EL (cell line): ENCODE measurements around the gene ZFYVE9.
A peak's percentile ranks its signal among the peaks of the same experiment; 100 is the strongest.

ENCODE experiments used
- DNase-seq: peaks from one replicate; pipeline ENCODE4 v3.0.0-alpha.2; 2016

Gene ZFYVE9

DNA sequence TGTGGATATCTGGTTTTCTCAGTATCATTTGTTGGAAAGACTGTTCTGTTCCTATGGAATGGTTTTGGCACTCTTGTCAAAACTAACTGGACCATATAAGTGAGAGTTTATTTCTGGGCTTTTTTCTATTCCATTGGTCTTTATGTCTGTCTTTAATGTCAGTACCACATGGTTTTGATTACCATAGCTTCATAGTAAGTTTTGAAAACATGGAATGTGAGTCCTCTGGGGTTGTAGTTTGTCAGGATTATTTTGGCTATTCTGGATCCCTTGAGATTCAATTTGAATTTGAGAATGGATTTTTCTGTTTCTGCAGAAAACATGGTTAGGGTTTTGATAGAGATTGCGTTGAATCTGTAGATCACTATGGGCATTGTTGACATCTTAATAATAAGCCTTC lies 107.9 kb downstream of the ZFYVE9 start:
- no peak for DNase-seq

DNA sequence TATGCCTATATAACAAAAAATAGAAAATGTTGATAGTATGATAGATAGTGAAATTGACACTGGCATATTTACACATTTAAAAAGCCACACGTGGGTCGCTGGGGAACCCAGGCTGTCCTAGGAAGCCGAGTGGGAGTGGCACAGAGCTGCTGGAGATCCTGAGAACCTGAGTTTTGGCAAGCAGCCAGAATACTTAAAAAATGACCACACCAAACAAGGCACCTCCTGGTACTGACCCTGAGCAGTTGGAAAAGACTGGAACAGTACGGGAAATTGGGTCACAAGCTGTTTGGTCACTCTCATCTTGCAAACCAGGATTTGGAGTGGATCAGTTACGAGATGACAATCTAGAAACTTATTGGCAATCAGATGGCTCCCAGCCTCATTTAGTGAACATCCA lies 111.5 kb downstream of the ZFYVE9 start:
- no peak for DNase-seq

DNA sequence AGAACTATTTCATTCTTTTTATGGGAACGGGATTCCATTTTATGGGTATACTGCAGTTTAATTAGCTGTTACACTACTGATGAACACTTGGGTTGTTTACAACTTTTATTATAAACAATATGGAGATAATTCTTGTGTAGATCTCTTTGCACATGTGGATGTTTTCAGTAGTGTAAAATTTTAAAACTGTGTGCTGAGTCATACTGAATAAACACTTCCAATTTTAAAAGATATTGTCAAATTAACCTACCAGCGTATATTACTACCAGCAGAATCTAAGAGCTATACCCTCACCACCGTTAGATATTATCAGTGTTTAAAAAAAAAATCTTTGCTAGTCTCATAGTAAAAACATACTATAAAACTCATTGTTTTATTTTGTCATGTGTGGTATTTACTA lies 118.0 kb downstream of the ZFYVE9 start:
- no peak for DNase-seq

DNA sequence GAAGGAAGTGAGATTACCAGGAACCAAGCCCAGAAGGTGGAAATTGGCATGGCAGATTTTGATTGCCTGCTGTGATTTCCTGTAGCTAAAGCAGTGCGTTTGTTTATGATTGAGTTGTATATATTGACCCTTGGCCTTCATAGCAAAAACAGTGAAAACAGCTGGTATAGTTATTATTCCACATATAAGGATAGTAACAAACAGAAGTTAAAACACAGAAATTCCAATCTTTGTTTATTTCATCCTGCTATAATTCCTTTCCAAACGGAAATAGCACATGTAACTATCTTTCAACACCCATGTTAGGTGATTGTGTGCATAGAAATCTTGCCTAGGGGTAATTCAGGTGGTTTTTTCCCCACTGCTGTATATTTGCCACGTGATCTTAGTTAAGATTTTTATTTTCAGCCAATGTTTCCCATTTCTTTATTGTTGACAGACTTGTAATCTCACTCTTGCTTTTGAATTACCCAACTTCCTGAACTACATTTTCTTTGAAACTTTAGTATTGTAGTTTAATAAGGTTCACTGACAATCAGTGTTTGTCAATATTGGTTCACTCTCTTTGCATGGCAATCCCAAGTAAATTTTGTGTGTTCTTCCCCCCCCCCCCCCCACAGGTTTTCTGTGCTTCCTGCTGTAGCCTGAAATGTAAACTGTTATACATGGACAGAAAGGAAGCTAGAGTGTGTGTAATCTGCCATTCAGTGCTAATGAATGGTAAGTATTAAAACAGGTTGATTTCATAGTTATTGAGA lies 121.4 kb downstream of the ZFYVE9 start:
- DNase-seq = no peak

DNA sequence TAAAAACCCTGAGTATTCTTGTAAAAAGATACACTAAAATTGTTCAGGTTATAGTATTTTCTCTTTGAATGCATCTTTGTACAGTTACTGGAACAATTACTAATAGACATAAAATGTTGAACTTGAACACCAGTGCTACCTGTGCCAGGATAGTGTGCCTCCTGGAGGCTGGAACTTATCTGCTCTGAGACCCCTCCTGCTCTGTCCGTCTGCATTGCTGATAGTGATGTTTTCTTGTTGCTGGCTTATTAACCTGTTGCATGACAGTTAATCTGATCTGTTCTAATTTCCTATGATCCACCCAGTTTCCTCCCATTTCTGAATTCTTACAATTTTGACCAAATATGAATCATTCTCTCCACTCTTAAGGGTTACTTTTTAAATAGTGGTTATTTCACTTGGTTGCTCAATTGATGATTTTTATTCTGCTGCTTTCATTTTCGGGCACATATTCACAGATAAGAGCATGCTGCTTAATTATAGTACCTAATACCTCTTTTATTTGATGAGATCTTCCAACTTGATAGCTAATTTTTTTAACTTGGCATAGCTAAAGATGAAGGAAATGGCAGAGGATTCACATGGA lies 122.7 kb downstream of the ZFYVE9 start:
- no peak for DNase-seq

DNA sequence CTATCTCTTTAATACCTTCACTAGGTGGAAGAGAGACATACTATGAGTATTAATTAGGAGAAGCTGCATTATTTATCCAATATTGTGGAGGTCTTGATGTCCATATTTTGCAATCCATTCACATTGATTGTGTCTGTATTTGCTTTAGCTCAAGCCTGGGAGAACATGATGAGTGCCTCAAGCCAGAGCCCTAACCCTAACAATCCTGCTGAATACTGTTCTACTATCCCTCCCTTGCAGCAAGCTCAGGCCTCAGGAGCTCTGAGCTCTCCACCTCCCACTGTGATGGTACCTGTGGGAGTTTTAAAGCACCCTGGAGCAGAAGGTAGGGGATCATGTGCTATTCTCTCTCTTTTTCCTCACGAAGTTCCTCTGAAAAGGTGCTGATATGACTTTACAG lies 124.6 kb downstream of the ZFYVE9 start:
- no peak for DNase-seq

DNA sequence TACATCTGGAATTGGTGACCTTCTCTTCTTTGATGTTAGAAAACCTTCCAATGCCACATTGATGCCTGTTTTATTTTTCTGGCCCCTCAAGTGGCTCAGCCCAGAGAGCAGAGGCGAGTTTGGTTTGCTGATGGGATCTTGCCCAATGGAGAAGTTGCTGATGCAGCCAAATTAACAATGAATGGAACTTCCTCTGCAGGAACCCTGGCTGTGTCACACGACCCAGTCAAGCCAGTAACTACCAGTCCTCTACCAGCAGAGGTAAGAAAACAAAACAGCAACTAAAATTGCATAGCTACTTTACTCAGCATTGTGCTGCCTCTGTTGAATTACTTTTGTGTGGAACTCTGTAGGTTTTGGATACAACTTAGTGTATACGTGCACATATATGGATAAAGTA lies 126.5 kb downstream of the ZFYVE9 start:
- peak; percentile 3 for DNase-seq

DNA sequence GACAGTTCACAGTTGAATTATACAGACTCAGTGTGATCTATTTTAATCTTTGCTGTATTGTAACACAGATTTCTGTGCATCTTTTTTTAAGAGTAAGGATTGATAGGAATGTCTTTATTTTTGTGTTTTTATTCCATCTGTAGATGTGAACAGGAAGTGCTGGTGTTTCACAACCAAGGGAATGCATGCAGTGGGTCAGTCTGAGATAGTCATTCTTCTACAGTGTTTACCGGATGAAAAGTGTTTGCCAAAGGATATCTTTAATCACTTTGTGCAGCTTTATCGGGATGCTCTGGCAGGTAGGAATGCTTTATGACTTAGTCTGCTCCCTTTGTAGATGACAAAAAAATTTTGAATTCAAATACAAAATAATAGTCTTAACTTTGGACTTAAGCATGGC lies 139.6 kb downstream of the ZFYVE9 start:
- peak; percentile 15 for DNase-seq

DNA sequence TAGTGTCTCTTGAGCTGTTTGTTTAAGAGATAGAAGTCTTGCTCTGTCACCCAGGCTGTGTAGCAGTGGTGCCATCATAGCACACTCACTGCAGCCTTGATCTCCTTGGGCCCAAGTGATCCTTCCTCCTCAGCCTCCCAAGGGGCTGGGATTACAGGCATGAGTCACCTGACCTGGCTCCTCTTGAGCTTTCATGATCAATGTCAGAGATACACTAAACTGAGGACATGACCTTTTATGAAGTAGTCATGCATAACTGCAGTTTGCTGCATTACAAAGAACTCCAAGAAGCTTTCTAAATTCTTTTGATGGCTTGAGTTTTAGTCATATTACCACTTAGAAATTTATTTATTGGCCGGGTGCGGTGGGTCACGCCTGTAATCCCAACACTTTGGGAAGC lies 146.4 kb downstream of the ZFYVE9 start:
- DNase-seq = peak; percentile 69

DNA sequence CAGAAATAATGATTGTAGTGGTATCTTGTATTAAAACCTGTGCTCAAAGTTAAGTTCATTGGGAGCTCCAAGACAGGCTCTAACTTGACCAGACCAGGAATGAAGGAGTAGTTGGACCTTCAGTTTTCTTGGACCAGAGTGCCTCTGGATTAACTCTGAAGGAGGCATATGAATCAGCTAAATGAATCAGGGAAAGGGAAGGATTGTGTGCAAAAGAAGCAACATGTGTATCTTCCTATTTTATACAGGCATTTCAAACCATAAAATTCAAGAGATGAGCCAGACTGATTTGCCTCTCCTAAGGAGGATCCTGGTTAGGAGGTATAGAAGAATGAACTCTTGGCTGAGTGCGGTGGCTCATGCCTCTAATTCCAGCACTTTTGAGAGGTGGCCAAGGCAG lies 152.7 kb downstream of the ZFYVE9 start:
- DNase-seq = no peak

DNA sequence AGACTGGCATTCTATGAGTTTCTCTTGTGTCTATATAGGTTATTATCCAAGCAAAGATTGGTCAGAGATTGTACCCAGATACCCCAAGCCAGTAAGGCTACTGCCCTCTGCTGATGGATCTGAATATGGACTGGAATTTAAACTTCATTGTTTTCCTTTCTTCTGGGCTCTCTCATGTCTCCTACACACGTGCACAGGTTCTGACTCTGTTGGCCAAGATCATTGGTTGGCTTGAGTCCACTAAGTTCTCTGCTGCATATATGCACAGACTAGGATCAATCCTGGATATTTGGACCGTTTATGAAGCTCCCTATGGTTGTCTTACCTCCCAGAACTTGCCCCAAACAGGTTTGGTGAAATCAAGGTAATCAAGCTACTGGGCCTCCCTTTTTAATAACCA lies 154.5 kb downstream of the ZFYVE9 start:
- peak; percentile 56 for DNase-seq

DNA sequence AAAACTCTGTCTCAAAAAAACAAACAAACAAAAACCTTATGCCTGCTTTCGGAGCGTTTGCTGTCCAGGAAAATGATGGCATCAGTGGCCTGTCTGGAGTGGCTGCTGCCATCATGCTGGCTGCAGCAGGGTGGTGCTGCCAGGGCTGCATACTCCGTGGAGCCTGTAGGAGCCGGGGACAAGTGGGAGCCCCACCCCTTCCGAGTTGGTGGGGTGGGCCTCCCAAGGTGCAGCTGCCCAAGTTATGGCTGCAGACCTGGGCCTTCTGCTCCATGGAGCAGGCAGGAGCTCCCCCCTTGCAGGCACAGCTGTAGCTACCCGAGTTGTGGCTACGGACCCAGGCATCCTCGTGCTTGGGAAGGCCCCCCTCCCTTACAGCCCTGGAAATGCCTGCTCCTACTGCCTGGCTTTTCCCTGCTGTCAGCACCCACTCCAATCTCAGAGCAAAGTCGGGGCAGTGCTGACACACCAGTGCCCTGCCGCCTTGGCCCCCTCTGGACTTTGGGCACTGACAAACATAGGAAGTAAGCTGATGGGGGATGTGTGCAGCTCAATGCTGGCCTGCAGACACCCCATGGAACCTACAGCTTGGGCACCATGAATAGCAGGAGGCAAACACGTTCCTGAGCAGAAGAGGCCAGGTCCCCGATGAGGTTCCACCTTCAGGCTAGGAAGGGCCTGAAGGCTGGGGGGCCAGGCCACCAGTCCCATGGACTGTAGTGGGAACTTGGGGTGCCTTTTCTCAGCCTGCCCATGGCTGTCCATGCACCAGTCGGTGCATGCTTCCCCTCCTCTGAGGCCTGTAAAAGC lies 163.7 kb downstream of the ZFYVE9 start:
- no peak for DNase-seq

DNA sequence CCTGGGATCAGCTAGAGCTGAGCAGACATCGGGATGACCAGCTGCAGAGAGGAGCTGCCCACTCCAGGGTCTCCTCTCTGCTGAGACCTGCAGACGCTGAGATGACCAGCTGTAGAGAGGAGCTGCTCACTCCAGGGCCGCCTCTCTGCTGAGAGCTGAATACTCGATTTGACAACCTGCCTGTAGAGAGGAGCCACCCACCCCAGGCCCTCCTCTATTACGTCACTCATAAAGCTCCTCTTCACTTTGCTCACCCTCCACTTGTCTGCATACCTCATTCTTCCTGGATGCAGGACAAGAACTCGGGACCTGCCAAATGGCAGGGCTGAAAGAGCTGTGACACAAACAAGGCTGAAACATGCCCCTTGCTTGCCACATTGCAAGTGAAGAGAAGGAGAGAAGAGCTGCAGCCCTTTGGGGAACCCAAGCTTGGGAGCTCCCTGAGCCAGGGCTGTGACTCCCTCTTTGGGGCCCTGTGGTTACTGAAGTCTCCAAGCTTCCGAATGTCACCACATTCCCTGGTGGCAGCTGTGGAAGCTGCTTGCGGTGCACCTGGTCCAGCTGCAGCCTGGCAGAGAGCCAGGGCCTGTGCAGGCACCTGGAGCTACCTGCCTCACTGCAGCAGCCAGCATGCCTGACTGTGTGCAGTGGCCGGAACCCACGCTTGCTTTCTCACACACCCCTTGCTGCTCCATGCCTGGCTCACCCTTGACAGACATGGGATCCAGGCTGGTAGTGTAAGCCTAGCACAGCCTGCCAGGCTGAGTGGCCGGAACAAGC lies 164.5 kb downstream of the ZFYVE9 start:
- no peak for DNase-seq

DNA sequence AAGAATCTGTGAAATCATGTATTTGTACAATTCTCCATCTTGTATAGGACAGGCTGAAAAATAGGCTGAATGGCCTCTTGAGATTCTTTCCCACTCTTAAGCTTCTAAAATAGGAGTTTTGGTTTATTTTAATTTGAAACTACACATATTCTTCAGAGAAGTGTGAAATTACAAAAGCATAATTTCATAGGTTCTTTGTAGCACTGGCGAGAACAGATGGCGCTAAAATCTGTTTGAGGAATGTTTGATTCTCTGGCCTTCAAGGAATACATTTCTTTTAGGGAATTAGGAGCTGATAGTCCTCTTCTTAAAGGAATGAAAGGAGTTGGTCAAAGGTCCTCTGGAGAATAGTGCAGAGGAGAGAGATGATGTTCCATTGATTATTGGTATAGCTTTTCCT lies 179.2 kb downstream of the ZFYVE9 start:
- no peak for DNase-seq

DNA sequence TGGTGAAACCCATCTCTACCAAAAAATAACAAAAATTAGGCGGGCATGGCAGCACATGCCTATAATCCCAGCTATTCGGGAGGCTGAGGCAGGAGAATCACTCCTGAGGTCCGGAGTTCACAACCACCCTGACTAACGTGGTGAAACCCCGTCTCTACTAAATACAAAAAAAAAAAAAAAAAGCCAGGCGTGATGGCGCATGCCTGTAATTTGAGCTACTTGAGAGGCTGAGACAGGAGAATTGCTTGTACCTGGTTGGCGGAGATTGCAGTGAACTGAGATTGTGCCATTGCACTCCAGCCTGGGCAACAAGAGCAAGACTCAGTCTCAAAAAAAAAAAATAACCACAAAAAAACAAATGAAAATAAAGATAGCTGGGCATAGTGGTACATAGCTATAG lies 181.8 kb downstream of the ZFYVE9 start:
- no peak for DNase-seq

DNA sequence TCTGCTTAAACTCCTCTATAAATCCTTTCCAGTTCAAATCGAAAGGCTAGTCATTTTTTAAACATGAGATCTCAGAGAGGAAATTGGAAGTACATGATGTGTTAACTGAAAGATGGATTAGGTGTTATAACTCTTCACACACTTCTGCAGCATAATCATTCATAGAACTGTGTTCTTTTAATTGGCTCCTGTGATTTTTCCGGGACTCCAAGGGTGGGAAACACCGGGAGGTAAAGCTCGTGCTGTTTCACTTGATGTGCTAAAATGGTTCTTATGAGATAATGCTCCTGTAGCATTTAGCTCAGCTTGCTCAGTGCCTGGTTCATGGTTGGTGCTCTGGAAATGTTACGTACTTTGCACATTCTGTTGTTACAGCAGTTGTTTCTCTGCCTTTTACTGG lies 183.9 kb downstream of the ZFYVE9 start:
- DNase-seq = no peak

DNA sequence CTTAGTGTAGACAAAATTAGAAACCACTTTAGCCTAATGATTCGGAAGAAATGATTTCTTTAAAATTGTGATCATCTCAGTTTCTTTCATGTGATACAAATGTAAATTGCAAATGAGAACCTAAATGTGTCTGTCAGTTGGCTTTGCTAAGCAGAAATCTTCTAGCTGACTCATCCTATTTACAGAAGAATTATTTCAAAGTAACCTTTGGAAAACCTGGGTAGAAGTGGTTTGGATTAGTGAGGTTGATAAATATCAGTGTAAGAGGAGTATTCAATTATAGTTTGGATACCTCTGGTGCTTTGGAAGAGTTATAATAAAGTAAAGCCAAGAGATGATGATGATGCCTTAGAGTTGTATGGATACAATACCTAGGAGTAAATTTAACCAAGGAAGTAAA lies 186.7 kb downstream of the ZFYVE9 start:
- no peak for DNase-seq

DNA sequence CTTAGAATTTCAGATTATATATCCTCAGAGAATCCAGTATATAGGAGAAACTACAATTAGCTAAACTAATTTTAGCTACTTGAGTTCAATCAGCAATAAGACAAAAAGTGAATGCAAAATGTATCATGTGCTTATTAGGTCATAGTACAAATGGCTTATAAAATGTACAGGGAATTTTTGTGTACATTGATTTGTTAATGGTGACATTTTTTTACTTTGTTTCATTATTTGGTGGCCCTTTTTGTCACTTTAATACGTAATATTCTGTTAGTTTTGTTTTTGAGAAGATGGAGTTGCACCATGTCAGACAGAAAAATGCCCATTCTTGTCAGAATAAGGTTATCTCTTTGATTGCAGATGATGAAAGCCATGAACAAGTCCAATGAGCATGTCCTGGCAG lies 190.5 kb downstream of the ZFYVE9 start:
- no peak for DNase-seq

DNA sequence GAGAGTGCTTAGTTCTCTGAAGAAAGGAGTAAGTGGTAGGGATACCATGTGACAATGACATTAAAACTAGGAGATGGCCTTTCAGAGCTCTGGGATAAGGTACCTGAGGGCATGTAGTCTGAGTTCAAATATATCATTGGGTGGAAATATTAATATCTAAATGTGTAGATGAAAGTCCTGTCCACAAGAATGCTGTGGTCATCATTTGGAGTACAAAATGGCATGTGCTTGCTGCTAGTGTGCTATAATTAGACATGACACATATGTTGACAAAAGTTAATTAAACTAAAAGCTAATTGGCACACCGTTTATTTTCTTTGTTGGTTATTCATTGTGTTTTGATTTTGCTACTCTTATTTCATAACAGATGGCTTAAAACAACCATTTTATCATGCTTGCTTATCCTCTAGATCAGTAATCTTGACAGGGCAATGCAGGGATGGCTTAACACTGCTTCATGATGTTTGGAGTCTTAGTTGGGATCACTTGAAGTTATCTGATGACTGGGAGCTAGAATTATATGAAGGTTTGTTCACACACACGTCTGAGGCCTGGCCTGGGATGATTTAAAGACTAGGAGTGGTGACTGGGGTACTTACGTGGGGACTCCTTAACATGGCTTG lies 193.1 kb downstream of the ZFYVE9 start:
- no peak for DNase-seq

DNA sequence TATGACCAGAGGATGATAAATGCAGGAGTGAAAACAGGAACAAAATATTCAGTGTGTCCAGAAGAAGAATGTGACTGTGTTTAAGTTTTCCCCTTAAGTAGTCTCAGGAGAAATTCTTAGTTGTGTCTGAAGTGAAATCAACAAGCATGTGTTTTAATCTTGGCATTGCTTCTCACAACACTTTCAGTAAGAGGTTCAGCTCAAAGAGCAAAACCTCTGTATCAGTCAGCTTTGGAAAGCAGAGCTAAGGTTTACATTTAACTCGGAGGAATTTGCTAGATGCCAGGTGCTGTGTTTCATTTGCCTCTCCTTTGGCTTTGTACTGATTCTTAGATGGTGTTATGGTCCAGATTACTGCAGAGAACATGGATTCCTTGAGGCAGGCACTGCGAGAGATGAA lies 195.6 kb downstream of the ZFYVE9 start:
- no peak for DNase-seq

DNA sequence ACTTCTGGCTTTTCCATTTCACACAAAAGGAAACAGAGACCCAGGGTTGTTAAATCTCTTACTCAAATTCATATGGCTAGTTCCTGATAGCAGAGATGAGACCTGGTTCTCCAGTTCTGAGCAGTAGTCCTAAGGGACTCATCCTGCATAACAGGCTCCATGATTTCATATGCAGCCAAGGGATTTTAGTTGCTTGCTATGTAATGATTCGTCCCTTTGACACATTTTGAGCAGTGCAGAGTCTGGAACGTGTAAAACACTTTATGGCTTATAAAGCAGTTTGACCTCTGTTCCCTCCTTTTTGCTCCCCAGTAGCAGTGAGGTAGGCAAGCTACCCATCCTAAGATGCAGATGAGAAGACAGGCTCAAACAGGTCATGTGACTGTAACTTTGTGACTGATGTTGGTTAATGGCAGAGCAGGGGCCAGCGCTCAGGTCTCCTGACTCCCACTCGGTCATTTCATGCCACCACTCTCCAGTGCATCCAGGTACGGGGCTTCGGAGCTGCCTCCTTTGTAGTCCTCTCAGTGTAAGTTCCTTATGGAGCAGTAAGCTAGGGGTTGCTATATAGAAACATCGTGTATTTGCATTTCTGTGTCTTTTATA lies 199.9 kb downstream of the ZFYVE9 start:
- DNase-seq = no peak

DNA sequence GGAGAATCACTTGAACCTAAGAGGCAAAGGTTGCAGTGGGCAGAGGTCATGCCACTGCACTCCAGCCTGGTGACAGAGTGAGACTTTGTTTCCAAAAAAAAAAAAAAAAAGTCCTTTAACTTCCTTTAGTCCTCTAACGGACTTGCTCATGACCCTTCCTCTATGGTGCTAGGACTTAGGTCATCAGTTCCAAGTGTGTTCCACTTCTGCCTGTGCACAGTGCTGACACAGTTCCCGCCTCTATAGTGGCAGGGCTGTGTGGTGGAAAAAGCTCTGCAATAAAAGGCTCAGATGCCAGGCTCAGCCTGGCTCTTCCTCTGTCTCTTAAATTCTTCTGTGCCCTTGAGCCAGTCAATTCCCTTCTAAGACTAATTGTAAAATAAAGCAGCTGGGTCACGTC lies 202.1 kb downstream of the ZFYVE9 start:
- no peak for DNase-seq

DNA sequence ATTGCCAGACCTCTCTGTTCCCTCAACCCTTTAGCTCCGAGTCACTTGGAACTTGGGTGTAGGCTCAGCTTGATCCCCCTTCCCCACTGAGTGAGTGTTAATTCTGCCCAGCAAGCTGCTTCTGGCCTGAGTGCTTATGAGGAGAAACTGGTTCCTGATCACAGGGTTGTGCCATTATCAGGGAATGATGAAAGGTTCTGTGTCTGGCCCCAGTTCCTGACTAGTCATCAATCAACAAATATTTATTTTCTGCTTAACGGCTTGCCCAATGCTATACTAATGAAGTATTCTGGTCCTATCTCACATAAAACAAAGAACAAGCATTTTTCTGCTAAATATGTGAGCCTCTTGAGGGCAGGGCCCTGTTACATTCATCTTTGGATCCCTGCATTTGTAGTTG lies 203.4 kb downstream of the ZFYVE9 start:
- DNase-seq = no peak
